Skeletal muscle tissue (tissue), 4 donors: ENCODE results near the gene AEN. TPM values are rescaled to one million over a fixed set of nuclear protein-coding genes. Genes with fewer than 3 reads are reported as not detected.
"Not testable (repeated sequence)": the region's sequence is repeated elsewhere in the genome, so short reads cannot be mapped to it uniquely, and the experiment has no call there.

Experiments
- H3K27ac ChIP-seq: one replicate; pipeline ENCODE4 v1.7.0; 2013; ENCODE audit warnings: mild to moderate bottlenecking, low read depth, low read length, inconsistent platforms
- H3K27me3 ChIP-seq, 3 donors: one replicate each; pipeline ENCODE4 v1.7.0; 2013; ENCODE audit warnings: low read length in 3 of 3; ENCODE audit not compliant: control insufficient read depth in 3 of 3, insufficient read depth in 3 of 3
- H3K36me3 ChIP-seq, 3 donors: one replicate each; pipeline ENCODE4 v1.7.0; 2013; ENCODE audit warnings: low read length in 3 of 3; ENCODE audit not compliant: control insufficient read depth in 3 of 3, insufficient read depth in 3 of 3
- H3K4me1 ChIP-seq, 3 donors: one replicate each; pipeline ENCODE4 v1.7.0; 2013; ENCODE audit warnings: low read length in 3 of 3, mild to moderate bottlenecking in 3 of 3; ENCODE audit not compliant: control insufficient read depth in 3 of 3, insufficient read depth in 3 of 3
- H3K4me3 ChIP-seq, 3 donors: one replicate each; pipeline ENCODE4 v1.7.0; 2013; ENCODE audit warnings: low read length in 3 of 3
- H3K9ac ChIP-seq, 3 donors: one replicate each; pipeline ENCODE4 v1.7.0; 2013; ENCODE audit warnings: low read length in 3 of 3, mild to moderate bottlenecking in 3 of 3, moderate library complexity in 2 of 3, low read depth in 1 of 3
- H3K9me3 ChIP-seq, 3 donors: one replicate each; pipeline ENCODE4 v1.7.0; 2013; ENCODE audit warnings: low read length in 3 of 3; ENCODE audit not compliant: control insufficient read depth in 3 of 3
- total RNA-seq: library from RNA; depleted of rRNA; stranded (reverse); fragments of >200 nt; gene quantifications from one replicate; pipeline ENCODE4 v1.2.3, GENCODE V29; 2014
- donor health status: Osteomylitis.

The AEN gene
- total RNA-seq, 1 donor from 2014 or later: 5.2 TPM

DNA sequence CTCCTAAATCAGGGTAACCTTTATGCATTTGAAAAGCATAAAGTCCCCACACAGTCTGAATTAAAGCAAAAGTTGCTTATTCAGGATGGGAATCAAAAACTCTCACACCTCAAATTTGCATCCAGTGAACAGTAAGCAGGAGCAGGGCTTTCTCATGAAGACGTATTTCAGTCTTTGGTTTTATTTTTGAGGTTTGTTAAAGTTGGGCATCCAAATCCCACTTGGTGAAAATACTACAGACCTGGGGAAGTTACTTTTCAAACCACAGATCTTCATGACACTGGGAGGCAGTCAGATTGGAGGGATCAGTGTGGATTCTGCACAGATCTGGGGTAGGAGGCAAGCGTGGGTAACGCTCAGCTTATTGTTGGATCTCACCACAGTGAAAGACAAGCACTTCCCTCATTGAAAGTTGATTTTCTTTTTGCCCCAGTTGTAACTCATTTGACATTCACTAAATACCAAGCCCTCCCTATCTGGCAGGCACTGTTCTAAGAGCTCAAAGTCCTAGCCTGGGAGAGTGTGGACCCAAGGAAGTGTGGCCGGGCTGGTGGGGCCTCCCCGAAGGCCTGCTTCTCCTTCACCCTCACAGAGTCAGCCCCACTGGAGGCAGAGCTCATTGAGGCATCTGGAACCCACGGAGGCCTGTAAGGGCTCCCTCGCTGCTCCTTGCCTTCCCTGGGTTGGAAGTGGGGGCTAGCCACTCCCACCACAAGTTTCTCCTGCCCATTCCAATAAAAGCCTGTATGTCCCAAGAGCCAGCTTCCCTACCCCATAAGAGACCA is 16.9 kb downstream of the AEN start:
- no peaks in the 10 kb centered on the region for H3K27me3 ChIP-seq
- peaks cover 16 to 19% (median 17%) of the 10 kb centered on the region in 3 donors for H3K4me1 ChIP-seq
- peak overlapping the region; percentile 35 to 77 (median 74) for H3K9ac ChIP-seq
- H3K36me3 ChIP-seq: no peaks in the 10 kb centered on the region
- H3K27ac ChIP-seq: peak overlapping the region; percentile 83
- H3K9me3 ChIP-seq: no peaks in the 10 kb centered on the region
- H3K4me3 ChIP-seq: peak overlapping the region; percentile 66 to 77 (median 70)

DNA sequence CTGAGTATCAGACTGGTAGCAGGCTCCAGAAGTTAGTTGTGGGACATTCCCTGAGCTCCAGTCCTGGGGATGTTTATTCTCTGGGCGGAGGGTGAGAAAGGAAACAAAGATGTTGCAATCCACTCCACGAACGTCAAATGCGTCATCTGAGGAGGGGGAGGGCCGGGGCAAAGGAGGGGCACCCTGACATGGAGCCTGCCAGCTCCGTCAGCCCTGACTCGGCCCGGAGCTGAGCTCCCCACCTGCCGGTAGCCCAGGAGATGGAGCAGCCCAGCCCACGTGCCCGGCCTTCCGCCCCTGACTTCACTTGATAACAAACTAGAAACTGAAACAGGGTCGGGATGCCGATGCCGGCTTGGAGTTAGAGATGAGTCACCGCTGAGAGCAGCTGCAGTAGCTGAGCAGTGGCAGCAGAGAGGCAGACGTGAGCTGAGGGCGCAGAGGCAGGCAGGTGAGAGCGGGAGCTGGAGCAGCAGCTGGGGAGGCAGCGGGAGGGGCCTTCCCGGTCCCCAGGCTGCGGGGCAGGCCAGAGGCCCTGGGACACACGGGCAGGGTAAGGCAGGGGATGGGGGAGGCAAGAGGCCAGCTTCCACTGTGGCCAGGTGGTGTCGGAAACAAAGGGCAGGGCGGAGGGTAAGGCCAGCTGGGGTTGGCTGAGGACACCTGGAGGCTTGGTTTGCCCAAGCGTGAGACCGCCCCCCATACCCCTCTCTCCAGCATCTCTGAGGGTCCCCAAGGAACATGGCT is 17.7 kb downstream of the AEN start, which contains the start of gene ISG20:
Gene ISG20 (plus strand): TSS at position 391 of the 747 bp plus-strand sequence. CDS start 351 bp downstream, at position 742.
- peaks cover 16 to 19% (median 17%) of the 10 kb centered on the region in 3 donors for H3K4me1 ChIP-seq
- H3K27ac ChIP-seq: peak within 1 kb of the TSS; percentile 83
- H3K27me3 ChIP-seq: no peaks in the 10 kb centered on the region
- no peaks in the 10 kb centered on the region for H3K36me3 ChIP-seq
- H3K4me3 ChIP-seq: peak within 1 kb of the TSS; percentile 66 to 77 (median 70)
- no peaks in the 10 kb centered on the region for H3K9me3 ChIP-seq
- H3K9ac ChIP-seq: peak within 1 kb of the TSS; percentile 35 to 77 (median 74)

DNA sequence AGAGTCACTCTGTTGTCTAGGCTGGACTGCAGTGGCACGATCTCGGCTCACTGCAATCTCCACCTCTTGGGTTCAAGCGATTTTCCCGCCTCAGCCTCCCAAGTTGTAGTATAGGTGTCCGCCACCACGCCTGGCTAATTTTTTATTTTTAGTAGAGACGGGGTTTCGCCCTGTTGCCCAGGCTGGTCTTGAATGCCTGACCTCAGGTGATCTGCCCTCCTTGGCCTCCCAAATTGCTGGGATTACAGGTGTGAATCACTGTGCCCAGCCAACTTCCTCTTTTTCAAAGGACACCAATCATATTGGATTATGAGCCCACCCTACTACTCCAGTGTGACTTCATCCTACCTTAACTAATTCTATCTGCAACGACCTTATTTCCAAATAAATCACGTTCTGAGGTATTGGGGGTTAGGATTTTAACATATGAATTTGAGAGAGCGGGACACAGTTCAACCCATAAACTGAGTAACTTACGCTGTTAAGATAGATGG is 20.9 kb downstream of the AEN start:
- Histone ChIP-seq H3K9me3 (no peaks in the 10 kb centered on the region), H3K9ac (no peak overlapping the region), H3K4me3 (no peak overlapping the region), H3K36me3 (no peaks in the 10 kb centered on the region), H3K27ac (no peak overlapping the region), H3K4me1 (peaks cover 16 to 19% (median 17%) of the 10 kb centered on the region in 3 donors), H3K27me3 (no peaks in the 10 kb centered on the region)

DNA sequence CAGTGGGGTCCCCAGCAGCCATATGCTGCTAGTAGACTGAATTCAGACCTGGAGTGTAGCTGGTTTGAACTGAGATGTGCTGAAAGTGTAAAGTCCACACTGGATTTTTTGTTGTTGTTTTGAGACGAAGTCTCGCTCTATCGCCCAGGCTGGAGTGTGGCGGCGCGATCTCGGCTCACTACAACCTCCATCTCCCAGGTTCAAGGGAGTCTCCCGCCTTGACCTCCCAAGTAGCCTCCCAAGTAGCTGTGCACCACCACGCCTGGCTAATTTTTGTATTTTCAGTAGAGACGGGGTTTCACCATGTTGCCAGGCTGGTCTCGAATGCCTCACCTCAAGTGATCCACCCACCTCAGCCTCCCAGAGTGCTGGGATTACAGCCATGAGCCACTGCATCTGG is 21.4 kb downstream of the AEN start:
- H3K36me3 ChIP-seq, H3K9me3 ChIP-seq, H3K27me3 ChIP-seq, H3K27ac ChIP-seq, H3K9ac ChIP-seq, H3K4me3 ChIP-seq: not testable (repeated sequence)
- H3K4me1 ChIP-seq: peaks cover 16 to 19% (median 17%) of the 10 kb centered on the region in 3 donors

DNA sequence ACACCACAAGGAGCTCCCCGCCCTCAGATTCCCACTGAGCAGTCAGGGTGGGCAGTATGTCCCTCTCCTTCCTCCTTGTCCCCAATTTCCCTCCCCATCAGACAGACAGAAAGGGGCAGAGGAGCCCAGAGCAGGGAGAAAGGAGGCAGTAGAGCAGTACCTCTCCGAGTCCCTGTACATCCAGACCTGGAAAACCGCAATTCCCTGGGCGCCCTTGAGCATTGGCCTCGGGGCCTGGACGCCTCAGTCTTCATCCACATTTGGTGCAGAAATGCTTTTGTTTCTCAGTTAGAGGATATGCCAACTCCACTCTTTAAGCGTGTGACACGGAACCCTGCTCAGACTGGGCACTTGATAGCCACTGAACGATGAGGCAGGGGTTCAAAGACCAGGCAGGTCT is 23.6 kb downstream of the AEN start:
- H3K27ac ChIP-seq: no peak overlapping the region

DNA sequence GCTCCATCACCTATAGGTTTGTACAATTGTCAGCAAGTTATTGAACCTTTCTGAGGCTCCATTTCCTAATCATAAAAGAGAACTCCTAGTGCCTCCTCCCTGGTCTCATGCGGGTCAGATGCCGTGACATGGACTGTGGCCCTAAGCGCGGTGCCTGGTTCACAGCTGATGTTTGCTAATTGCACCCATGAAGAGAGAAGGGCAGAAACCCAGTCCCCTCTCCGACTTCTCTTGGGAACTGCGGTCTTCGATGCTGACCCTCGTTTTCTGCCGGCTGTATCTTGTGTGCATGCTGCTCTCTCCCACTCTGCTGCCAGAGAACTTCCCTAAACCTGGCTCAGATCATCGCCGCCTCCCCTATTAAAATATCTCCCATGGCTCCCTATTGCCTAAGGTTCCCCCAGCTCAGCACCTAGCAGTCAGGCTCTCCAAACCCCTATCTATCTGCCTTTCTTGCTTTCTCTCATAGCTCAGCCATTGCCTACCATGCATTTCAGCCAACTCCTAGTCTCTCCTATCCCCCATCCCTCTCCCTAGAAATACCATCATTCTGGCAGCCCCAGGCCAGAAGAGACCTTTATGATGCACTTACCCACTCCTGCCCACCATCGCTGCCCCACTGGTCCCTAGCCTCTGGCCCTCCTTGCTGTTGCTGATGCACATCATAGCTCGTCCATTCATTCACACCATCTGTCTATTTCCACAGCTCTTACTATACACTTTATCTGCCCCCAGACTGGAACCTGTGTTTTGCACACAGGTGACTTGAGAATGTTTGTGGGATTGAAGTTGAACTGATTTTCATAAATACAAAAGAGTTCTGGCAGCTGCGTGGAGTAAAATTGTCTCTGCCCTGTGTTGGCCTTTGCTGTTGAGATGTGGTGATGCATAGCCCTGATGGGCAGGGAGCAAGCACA is 24.3 kb downstream of the AEN start:
- no peaks in the 10 kb centered on the region for H3K36me3 ChIP-seq
- no peak overlapping the region for H3K9ac ChIP-seq
- H3K27me3 ChIP-seq: no peaks in the 10 kb centered on the region
- H3K4me1 ChIP-seq: peaks cover 0 to 13% (median 12%) of the 10 kb centered on the region in 3 donors
- H3K9me3 ChIP-seq: no peaks in the 10 kb centered on the region
- no peak overlapping the region for H3K27ac ChIP-seq
- H3K4me3 ChIP-seq: no peak overlapping the region

More for the DNA sequence above, 23.6 kb downstream of the AEN start:
- Histone ChIP-seq H3K4me3 (no peak overlapping the region), H3K4me1 (peaks cover 3 to 15% (median 12%) of the 10 kb centered on the region in 3 donors), H3K27me3 (no peaks in the 10 kb centered on the region), H3K36me3 (no peaks in the 10 kb centered on the region), H3K9ac (no peak overlapping the region), H3K9me3 (no peaks in the 10 kb centered on the region)

DNA sequence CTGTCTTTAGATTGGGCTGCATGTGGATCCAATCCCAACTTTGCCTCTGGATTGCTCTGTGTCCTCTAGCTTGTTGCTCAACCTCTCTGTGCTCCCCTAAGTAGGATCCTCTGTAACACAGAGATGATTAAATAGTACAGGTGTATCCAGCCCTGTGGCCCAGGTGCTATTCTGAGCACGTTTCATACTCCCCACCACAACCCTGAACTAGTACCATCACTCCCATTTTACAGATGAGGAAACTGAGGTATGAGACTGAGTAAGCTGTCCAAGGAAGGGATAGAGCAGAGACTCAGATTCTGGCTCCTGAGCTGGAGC is 24.9 kb downstream of the AEN start:
- Histone ChIP-seq H3K9me3 (no peaks in the 10 kb centered on the region), H3K4me1 (peaks cover 0 to 13% (median 12%) of the 10 kb centered on the region in 3 donors), H3K4me3 (no peak overlapping the region), H3K27ac (no peak overlapping the region), H3K9ac (no peak overlapping the region), H3K36me3 (no peaks in the 10 kb centered on the region), H3K27me3 (no peaks in the 10 kb centered on the region)

DNA sequence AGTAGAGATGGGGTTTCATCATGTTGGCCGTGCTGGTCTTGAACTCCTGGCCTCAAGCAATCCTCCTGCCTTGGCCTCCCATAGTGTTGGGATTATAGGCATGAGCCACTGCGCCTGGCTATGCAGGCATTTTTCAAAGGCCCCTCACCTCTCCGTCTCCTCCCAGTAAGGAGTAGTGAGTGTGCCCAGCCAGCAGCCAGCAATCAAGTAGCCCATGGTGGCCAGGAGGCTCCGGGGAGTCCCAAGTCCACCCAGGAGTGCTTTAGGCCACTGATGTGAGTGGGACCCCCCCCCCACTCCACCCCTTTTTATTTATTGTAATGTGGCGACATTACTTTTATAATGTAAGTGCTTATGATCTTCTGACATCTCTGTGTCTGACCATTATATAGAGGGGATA is 25.8 kb downstream of the AEN start:
- Histone ChIP-seq H3K9me3 (no peaks in the 10 kb centered on the region), H3K4me3 (no peak overlapping the region), H3K36me3 (no peaks in the 10 kb centered on the region), H3K27me3 (no peaks in the 10 kb centered on the region), H3K4me1 (peaks cover 0 to 13% (median 12%) of the 10 kb centered on the region in 3 donors), H3K9ac (no peak overlapping the region), H3K27ac (no peak overlapping the region)

DNA sequence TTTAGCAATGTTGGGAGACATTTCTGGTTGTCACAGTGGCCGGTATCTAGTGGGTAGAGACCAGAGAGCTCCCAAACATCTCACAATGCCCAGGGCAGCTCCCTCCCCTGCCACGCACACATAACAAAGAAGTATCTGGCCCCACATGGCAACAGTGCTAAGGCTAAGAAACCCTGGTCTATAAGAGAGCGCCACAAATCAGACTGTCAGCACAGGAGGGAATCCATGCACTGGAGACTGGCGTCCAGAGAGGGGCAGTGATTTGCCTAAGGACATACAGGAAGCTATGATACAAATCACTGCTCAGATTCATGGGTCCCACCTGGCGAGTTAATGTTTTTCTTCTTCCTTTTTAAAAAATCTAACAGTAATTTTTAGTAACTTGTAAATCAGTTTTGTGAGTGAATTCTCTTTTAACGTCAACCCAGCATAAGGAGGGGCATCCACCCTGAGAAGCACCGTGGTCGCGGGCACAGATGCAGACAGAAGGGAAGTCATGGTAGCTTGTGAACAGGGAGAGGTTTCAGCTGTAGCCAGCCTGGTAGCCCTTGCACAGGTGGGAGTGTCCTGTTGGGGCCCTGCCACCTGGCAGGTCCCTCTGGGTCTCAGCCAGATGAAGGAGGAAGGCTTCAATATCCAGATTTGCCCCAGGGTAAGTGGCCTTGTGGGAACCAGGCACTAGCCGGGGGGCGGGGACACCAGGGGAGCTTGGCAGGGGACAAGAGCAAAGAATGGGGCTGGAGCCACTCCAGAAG is 26.4 kb downstream of the AEN start:
- no peak overlapping the region for H3K9ac ChIP-seq
- no peaks in the 10 kb centered on the region for H3K9me3 ChIP-seq
- H3K4me1 ChIP-seq: peaks cover 0 to 13% (median 12%) of the 10 kb centered on the region in 3 donors
- no peaks in the 10 kb centered on the region for H3K27me3 ChIP-seq
- H3K4me3 ChIP-seq: no peak overlapping the region
- H3K36me3 ChIP-seq: no peaks in the 10 kb centered on the region
- H3K27ac ChIP-seq: no peak overlapping the region
